HG03066 (cell line): ENCODE data around the gene LRRK1.

Experiments
- ATAC-seq: cut with Tn5 transposase; IDR thresholded peaks from one replicate; pipeline ENCODE4 v1.9.1; 2021; ENCODE audit warnings: low read depth; ENCODE audit not compliant: unreplicated experiment

LRRK1 gene

GRCh38 chr15:101051291-101052030 is 132.3 kb downstream of the LRRK1 start:
- no peak for ATAC-seq

GRCh38 chr15:101052031-101052620 is 133.0 kb downstream of the LRRK1 start:
- no peak for ATAC-seq

GRCh38 chr15:101052681-101053121 is 133.5 kb downstream of the LRRK1 start:
- no peak for ATAC-seq

DNA sequence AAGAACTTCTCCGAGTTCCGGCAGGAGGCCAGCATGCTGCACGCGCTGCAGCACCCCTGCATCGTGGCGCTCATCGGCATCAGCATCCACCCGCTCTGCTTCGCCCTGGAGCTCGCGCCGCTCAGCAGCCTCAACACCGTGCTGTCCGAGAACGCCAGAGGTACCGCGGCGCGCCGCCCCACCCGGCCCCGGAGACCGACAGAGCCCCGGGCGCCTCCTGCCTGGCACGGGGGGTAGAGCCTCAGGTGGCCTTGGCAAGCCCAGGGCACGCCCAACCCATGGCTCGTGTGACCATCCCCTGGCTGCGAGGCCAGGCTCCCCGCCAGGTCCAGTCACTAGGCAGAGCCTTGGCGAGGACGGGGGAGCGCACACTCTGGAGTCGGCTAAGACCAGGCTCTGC is 134.1 kb downstream of the LRRK1 start:
- no peak for ATAC-seq

DNA sequence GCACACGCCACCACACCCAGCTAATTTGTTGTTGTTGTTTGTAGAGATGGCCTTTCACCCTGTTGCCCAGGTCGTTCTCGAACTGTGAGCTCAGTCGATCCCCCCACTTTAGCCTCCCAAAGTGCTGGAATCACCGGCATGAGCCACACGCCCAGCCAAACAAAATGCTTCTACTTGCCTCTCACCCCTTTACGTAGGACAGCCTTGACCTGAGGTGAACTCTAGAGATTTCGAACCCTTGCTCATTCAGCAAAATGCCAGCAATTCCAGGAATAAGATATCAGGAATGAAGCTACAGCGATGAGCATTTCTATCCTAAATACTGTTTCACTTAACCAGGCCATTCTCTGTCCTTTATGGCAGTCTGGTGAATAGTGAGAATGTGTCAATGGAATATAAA is 135.0 kb downstream of the LRRK1 start:
- no peak for ATAC-seq

DNA sequence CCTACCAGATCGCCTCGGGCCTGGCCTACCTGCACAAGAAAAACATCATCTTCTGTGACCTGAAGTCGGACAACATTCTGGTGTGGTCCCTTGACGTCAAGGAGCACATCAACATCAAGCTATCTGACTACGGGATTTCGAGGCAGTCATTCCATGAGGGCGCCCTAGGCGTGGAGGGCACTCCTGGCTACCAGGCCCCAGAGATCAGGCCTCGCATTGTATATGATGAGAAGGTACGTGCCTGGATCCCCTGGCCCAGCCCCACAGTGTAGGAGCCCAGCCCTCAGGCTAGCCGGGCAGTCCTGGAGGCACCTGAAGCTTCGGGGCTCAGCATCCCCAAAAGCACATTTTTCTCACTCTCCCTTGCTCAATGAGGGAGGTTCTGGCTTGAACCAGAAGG is 135.8 kb downstream of the LRRK1 start:
- ATAC-seq = no peak

- ATAC-seq = no peak
Observed at GRCh38 chr15:101055411-101055810, 136.3 kb downstream of the LRRK1 start.

DNA sequence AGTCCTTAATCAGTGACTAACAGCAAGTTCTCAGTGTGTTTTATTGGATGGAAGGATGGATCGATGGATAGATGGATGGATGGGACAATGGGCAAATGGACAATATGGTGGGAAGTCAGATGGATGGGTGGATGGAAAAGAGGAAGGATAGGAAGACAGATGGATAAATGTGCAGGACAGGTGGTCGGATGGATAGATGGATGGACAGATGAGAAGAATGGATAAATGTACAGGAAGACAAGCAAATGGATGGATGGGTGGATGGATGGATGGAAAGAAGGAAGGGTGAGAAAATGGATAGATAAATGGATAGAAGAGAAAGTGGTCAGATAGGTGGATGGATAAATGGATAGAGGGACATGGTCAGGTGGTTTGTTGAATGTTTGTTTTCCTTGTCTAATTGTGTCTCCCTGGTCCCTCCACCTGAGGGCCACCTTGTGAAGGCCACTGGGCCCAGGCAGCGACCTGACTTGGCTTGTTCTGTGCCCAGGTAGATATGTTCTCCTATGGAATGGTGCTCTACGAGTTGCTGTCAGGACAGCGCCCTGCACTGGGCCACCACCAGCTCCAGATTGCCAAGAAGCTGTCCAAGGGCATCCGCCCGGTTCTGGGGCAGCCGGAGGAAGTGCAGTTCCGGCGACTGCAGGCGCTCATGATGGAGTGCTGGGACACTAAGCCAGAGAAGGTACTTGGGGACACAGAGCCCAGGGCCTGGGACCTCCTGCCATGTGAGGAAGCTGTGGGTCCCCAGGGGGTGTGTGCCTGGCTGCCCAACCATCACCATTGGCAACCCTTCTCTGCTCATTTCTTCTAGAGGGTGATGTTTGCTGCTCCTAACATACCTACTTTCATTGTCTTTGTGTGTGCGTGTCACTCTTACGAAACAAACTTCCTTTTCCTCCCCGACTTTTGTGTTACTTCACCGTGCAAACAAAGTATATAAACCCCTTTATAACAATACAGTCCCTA is 137.5 kb downstream of the LRRK1 start:
- ATAC-seq = no peak

DNA sequence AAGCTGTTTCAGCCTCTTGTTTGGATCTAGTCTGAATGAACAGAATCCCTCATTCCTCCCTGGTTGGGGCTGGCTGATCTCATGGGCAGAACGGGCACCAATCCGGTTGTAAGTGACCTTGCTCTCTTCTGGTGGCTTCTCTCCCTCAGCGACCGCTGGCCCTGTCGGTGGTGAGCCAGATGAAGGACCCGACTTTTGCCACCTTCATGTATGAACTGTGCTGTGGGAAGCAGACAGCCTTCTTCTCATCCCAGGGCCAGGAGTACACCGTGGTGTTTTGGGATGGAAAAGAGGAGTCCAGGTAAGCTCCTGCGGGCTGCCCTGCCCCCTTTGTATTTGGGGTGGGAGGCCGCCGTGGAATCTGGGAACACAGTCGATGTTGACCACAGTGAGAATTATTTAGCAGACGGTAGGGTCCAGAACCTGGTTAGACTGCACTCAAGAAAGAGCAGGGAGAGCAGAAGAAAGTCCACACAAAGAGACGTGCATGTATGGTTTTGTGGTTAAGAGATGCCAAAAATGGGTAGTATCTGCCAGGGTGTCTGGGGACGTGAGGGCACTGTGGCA is 138.8 kb downstream of the LRRK1 start:
- ATAC-seq = no peak

DNA sequence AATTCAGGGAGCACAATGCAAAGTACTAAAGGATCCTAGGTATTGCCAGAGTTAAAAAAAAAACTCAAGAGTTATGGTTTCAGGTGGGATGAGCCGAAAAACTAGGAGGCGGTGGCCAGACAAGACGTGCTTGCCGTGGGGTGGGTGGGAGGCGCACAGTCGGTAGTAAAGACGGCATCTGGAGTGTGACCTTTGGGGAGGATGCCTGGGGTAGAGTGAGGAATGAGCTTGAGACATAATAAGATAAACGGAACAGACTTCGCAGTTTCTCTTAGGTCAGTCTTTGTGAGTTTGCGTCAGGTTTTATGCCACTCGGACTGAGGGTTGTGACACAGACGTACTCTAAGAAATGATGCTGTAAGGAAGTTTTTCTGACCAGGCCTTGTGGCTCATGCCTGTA is 139.6 kb downstream of the LRRK1 start:
- no peak for ATAC-seq

GRCh38 chr15:101059381-101060341 is 140.5 kb downstream of the LRRK1 start:
- ATAC-seq = no peak

DNA sequence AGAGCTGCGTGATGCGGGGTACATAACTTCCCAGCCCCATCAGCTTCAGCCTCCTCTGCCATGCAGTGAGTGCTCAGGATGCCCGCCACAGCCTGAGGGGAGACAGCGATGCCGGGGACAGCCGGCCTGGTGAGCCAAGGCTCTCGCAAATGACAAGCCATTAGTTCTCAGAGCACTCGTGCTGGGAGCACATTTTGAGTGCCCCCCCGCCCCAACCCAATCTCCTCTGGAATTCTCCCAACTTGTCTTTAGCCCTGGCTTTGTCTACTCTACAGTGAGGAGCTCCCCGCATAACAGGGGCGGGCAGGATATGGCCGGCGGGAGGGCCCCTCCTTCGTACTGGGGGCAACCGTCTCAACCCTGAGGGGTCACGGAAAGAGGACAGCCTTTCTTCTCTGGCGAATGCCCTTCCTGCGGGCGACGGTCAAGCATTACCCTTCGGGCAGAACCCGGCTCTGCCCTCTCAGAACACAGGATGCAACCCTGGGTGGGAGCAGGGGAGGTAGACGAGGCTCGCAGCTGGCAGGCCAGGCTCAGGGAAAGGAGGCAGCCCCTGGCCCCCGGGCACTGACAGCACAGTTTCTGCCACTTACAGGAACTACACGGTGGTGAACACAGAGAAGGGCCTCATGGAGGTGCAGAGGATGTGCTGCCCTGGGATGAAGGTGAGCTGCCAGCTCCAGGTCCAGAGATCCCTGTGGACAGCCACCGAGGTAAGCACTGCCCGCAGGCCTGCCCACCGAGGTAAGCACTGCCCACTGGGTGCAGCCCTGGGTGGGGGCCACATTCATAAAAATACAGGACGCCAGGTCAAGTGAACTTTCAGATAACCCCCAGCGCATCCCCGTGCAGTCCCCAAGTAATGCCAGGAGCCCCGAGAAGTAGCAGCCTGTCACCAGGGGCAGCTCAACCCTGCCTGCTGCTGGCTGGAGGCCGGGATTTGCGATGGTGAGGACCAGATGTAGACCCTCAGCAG is 141.7 kb downstream of the LRRK1 start:
- no peak for ATAC-seq

- no peak for ATAC-seq
Observed at GRCh38 chr15:101062063-101062462, 142.9 kb downstream of the LRRK1 start.

GRCh38 chr15:101062471-101063171 is 143.5 kb downstream of the LRRK1 start:
- no peak for ATAC-seq

DNA sequence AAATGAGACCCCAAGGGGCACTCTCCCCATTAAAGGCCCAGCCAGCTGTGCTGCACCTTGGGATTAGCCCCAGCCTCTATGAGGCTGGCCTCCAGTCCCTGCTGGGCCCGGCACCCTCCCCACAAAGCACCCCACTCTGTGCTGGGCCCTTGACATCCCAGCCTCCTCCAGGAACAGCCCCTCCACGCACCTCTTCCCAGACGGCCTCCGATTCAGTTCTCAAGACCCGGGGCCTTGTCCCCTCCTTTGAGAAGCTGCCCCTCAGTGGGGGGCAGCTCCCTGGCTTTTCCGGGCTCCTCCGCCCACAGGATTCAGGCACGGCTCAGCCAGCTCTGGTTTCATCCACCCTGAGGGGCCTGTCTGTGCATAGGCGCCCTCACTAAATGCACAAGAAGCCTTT is 144.1 kb downstream of the LRRK1 start:
- ATAC-seq = no peak

- no peak for ATAC-seq
Observed at GRCh38 chr15:101063891-101064794, 145.0 kb downstream of the LRRK1 start.
